ENCODE data around the gene ZNF827.

ZNF827 gene

GRCh38 chr4:145931403-145931802 lies 7.2 kb downstream of the ZNF827 start:
- Histone ChIP-seq H3K4me3 (ENCODE audit: low read depth in 1 of 2, low read length in 2 of 2) (no peak overlapping the region), H3K4me1 (ENCODE audit: insufficient read depth, low read length) (peaks cover 23% of the 10 kb centered on the region), H3K27me3 (ENCODE audit: control insufficient read depth in 1 of 2, insufficient read depth in 2 of 2, low read length in 2 of 2) (no peaks in the 10 kb centered on the region), H3K36me3 (ENCODE audit: insufficient read depth, low read length) (no peaks in the 10 kb centered on the region), H3K9ac (ENCODE audit: low read length) (no peak overlapping the region), H3K27ac (ENCODE audit: low read depth, low read length) (no peak overlapping the region), H3K9me3 (ENCODE audit: low read length) (no peaks in the 10 kb centered on the region)

- Histone ChIP-seq H3K4me3 (ENCODE audit: low read depth in 1 of 2, low read length in 2 of 2) (no peak overlapping the region), H3K27ac (ENCODE audit: low read depth, low read length) (no peak overlapping the region), H3K9ac (ENCODE audit: low read length) (no peak overlapping the region), H3K36me3 (ENCODE audit: insufficient read depth, low read length) (no peaks in the 10 kb centered on the region), H3K27me3 (ENCODE audit: control insufficient read depth in 1 of 2, insufficient read depth in 2 of 2, low read length in 2 of 2) (no peaks in the 10 kb centered on the region), H3K9me3 (ENCODE audit: low read length) (no peaks in the 10 kb centered on the region), H3K4me1 (ENCODE audit: insufficient read depth, low read length) (peaks cover 22% of the 10 kb centered on the region)
Measured at GRCh38 chr4:145930592-145930991, 8.0 kb downstream of the ZNF827 start.

- no peak overlapping the region for H3K9ac ChIP-seq (ENCODE audit: low read length)
- H3K4me1 ChIP-seq (ENCODE audit: insufficient read depth, low read length), result peaks cover 14% of the 10 kb centered on the region
- no peaks in the 10 kb centered on the region for H3K36me3 ChIP-seq (ENCODE audit: insufficient read depth, low read length)
- H3K4me3 ChIP-seq (ENCODE audit: low read depth in 1 of 2, low read length in 2 of 2), result no peak overlapping the region
- no peaks in the 10 kb centered on the region for H3K27me3 ChIP-seq (ENCODE audit: control insufficient read depth in 1 of 2, insufficient read depth in 2 of 2, low read length in 2 of 2)
- H3K9me3 ChIP-seq (ENCODE audit: low read length), result no peaks in the 10 kb centered on the region
- H3K27ac ChIP-seq (ENCODE audit: low read depth, low read length), result no peak overlapping the region
Measured at GRCh38 chr4:145929415-145930178, 9.0 kb downstream of the ZNF827 start.

- Histone ChIP-seq H3K9ac (ENCODE audit: low read length) (no peak overlapping the region), H3K9me3 (ENCODE audit: low read length) (no peaks in the 10 kb centered on the region), H3K4me3 (ENCODE audit: low read depth in 1 of 2, low read length in 2 of 2) (no peak overlapping the region), H3K4me1 (ENCODE audit: insufficient read depth, low read length) (peaks cover 7% of the 10 kb centered on the region), H3K27ac (ENCODE audit: low read depth, low read length) (no peak overlapping the region), H3K36me3 (ENCODE audit: insufficient read depth, low read length) (no peaks in the 10 kb centered on the region), H3K27me3 (ENCODE audit: control insufficient read depth in 1 of 2, insufficient read depth in 2 of 2, low read length in 2 of 2) (no peaks in the 10 kb centered on the region)
Measured at GRCh38 chr4:145928748-145929147, 9.9 kb downstream of the ZNF827 start.

GRCh38 chr4:145927030-145927429 lies 11.6 kb downstream of the ZNF827 start:
- Histone ChIP-seq H3K9me3 (ENCODE audit: low read length) (no peaks in the 10 kb centered on the region), H3K9ac (ENCODE audit: low read length) (no peak overlapping the region), H3K36me3 (ENCODE audit: insufficient read depth, low read length) (no peaks in the 10 kb centered on the region), H3K4me3 (ENCODE audit: low read depth in 1 of 2, low read length in 2 of 2) (no peak overlapping the region), H3K27ac (ENCODE audit: low read depth, low read length) (no peak overlapping the region), H3K27me3 (ENCODE audit: control insufficient read depth in 1 of 2, insufficient read depth in 2 of 2, low read length in 2 of 2) (no peaks in the 10 kb centered on the region), H3K4me1 (ENCODE audit: insufficient read depth, low read length) (peaks cover 7% of the 10 kb centered on the region)

GRCh38 chr4:145921231-145921630 lies 17.4 kb downstream of the ZNF827 start:
- H3K4me1 ChIP-seq (ENCODE audit: insufficient read depth, low read length), result peaks cover 10% of the 10 kb centered on the region

GRCh38 chr4:145920205-145920604 lies 18.4 kb downstream of the ZNF827 start:
- no peak overlapping the region for H3K27ac ChIP-seq (ENCODE audit: low read depth, low read length)
- no peak overlapping the region for H3K9ac ChIP-seq (ENCODE audit: low read length)
- H3K27me3 ChIP-seq (ENCODE audit: control insufficient read depth in 1 of 2, insufficient read depth in 2 of 2, low read length in 2 of 2), result no peaks in the 10 kb centered on the region
- H3K4me3 ChIP-seq (ENCODE audit: low read depth in 1 of 2, low read length in 2 of 2), result no peak overlapping the region
- peaks cover 10% of the 10 kb centered on the region for H3K4me1 ChIP-seq (ENCODE audit: insufficient read depth, low read length)
- H3K9me3 ChIP-seq (ENCODE audit: low read length), result no peaks in the 10 kb centered on the region
- no peaks in the 10 kb centered on the region for H3K36me3 ChIP-seq (ENCODE audit: insufficient read depth, low read length)

More at GRCh38 chr4:145921231-145921630, 17.4 kb downstream of the ZNF827 start:
- no peaks in the 10 kb centered on the region for H3K27me3 ChIP-seq (ENCODE audit: control insufficient read depth in 1 of 2, insufficient read depth in 2 of 2, low read length in 2 of 2)
- H3K9ac ChIP-seq (ENCODE audit: low read length), result no peak overlapping the region
- H3K4me3 ChIP-seq (ENCODE audit: low read depth in 1 of 2, low read length in 2 of 2), result no peak overlapping the region
- H3K9me3 ChIP-seq (ENCODE audit: low read length), result no peaks in the 10 kb centered on the region
- no peak overlapping the region for H3K27ac ChIP-seq (ENCODE audit: low read depth, low read length)
- H3K36me3 ChIP-seq (ENCODE audit: insufficient read depth, low read length), result no peaks in the 10 kb centered on the region

- H3K4me1 ChIP-seq (ENCODE audit: insufficient read depth, low read length), result peaks cover 12% of the 10 kb centered on the region
- no peaks in the 10 kb centered on the region for H3K27me3 ChIP-seq (ENCODE audit: control insufficient read depth in 1 of 2, insufficient read depth in 2 of 2, low read length in 2 of 2)
- no peak overlapping the region for H3K4me3 ChIP-seq (ENCODE audit: low read depth in 1 of 2, low read length in 2 of 2)
- H3K27ac ChIP-seq (ENCODE audit: low read depth, low read length), result no peak overlapping the region
- H3K9ac ChIP-seq (ENCODE audit: low read length), result no peak overlapping the region
- H3K36me3 ChIP-seq (ENCODE audit: insufficient read depth, low read length), result no peaks in the 10 kb centered on the region
- no peaks in the 10 kb centered on the region for H3K9me3 ChIP-seq (ENCODE audit: low read length)
Measured at GRCh38 chr4:145912376-145912775, 26.2 kb downstream of the ZNF827 start.

- Histone ChIP-seq H3K36me3 (ENCODE audit: insufficient read depth, low read length) (no peaks in the 10 kb centered on the region), H3K27ac (ENCODE audit: low read depth, low read length) (peak overlapping the region; percentile 52), H3K9me3 (ENCODE audit: low read length) (no peaks in the 10 kb centered on the region), H3K9ac (ENCODE audit: low read length) (peak overlapping the region; percentile 13), H3K27me3 (ENCODE audit: control insufficient read depth in 1 of 2, insufficient read depth in 2 of 2, low read length in 2 of 2) (no peaks in the 10 kb centered on the region), H3K4me1 (ENCODE audit: insufficient read depth, low read length) (peaks cover 17% of the 10 kb centered on the region), H3K4me3 (ENCODE audit: low read depth in 1 of 2, low read length in 2 of 2) (peak overlapping the region; percentile 38 to 70)
Measured at GRCh38 chr4:145909773-145910172, 28.9 kb downstream of the ZNF827 start.

- H3K9me3 ChIP-seq (ENCODE audit: low read length), result no peaks in the 10 kb centered on the region
- H3K36me3 ChIP-seq (ENCODE audit: insufficient read depth, low read length), result no peaks in the 10 kb centered on the region
- H3K27ac ChIP-seq (ENCODE audit: low read depth, low read length), result peak overlapping the region; percentile 52
- H3K4me3 ChIP-seq (ENCODE audit: low read depth in 1 of 2, low read length in 2 of 2), result peak overlapping the region; percentile 38 to 70
- H3K9ac ChIP-seq (ENCODE audit: low read length), result peak overlapping the region; percentile 13
- peaks cover 22% of the 10 kb centered on the region for H3K4me1 ChIP-seq (ENCODE audit: insufficient read depth, low read length)
- no peaks in the 10 kb centered on the region for H3K27me3 ChIP-seq (ENCODE audit: control insufficient read depth in 1 of 2, insufficient read depth in 2 of 2, low read length in 2 of 2)
Measured at GRCh38 chr4:145909281-145909715, 29.3 kb downstream of the ZNF827 start.

- Histone ChIP-seq H3K9ac (ENCODE audit: low read length) (no peak overlapping the region), H3K4me1 (ENCODE audit: insufficient read depth, low read length) (peaks cover 22% of the 10 kb centered on the region), H3K9me3 (ENCODE audit: low read length) (no peaks in the 10 kb centered on the region), H3K4me3 (ENCODE audit: low read depth in 1 of 2, low read length in 2 of 2) (no peak overlapping the region), H3K36me3 (ENCODE audit: insufficient read depth, low read length) (no peaks in the 10 kb centered on the region), H3K27me3 (ENCODE audit: control insufficient read depth in 1 of 2, insufficient read depth in 2 of 2, low read length in 2 of 2) (no peaks in the 10 kb centered on the region), H3K27ac (ENCODE audit: low read depth, low read length) (no peak overlapping the region)
Measured at GRCh38 chr4:145907812-145908211, 30.8 kb downstream of the ZNF827 start.

GRCh38 chr4:145907390-145907789 lies 31.2 kb downstream of the ZNF827 start:
- H3K9me3 ChIP-seq (ENCODE audit: low read length), result no peaks in the 10 kb centered on the region
- no peak overlapping the region for H3K9ac ChIP-seq (ENCODE audit: low read length)
- no peaks in the 10 kb centered on the region for H3K27me3 ChIP-seq (ENCODE audit: control insufficient read depth in 1 of 2, insufficient read depth in 2 of 2, low read length in 2 of 2)
- no peaks in the 10 kb centered on the region for H3K36me3 ChIP-seq (ENCODE audit: insufficient read depth, low read length)
- H3K4me3 ChIP-seq (ENCODE audit: low read depth in 1 of 2, low read length in 2 of 2), result no peak overlapping the region
- H3K4me1 ChIP-seq (ENCODE audit: insufficient read depth, low read length), result peaks cover 22% of the 10 kb centered on the region
- H3K27ac ChIP-seq (ENCODE audit: low read depth, low read length), result no peak overlapping the region

All from muscle layer of colon (tissue), 2 donors.